ACHN (cell line): ENCODE data around the gene HES1.
A peak's percentile ranks its signal among the peaks of the same experiment; 100 is the strongest.

Experiments used
- DNase-seq: peaks from one replicate; pipeline ENCODE4 v3.0.0-alpha.2; 2015
- in situ Hi-C: cut with HindIII; loops from 2 replicates; pipeline ENCODE4 v1.10.0; 2017; ENCODE audit warnings: low sequenced_read_pairs, low pct_ligation_motif_present, low pct_unique_long_range_greater_than_20kb

The HES1 gene

DNA sequence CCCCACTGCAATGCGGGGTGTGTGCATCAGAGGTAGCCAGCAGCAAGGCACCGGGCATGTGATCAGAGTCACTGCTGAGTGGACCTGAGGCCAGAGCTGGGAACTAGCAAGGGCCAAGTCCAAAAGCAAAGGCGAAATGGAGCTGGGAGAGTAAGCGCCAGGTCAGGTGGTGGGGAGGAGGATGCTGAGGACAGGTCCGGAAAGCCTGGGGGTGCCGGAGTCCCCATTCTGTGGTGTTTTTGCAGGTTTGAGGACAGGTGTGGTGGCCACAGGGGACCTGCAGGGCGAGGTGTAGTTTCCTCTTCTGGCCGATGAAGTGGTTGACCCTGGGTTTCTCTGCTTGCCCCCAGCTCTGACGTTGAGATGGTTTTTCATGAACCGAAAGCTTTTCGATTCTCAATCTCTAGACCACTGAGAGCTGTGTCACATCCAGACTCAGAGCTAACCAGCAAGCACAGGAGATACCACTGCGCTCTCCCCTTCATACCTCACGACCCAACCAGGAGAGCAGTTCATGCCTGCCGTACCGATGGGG lies 35.0 kb upstream of the HES1 start:
- in situ Hi-C loops, result no loop called here
- no peak for DNase-seq

DNA sequence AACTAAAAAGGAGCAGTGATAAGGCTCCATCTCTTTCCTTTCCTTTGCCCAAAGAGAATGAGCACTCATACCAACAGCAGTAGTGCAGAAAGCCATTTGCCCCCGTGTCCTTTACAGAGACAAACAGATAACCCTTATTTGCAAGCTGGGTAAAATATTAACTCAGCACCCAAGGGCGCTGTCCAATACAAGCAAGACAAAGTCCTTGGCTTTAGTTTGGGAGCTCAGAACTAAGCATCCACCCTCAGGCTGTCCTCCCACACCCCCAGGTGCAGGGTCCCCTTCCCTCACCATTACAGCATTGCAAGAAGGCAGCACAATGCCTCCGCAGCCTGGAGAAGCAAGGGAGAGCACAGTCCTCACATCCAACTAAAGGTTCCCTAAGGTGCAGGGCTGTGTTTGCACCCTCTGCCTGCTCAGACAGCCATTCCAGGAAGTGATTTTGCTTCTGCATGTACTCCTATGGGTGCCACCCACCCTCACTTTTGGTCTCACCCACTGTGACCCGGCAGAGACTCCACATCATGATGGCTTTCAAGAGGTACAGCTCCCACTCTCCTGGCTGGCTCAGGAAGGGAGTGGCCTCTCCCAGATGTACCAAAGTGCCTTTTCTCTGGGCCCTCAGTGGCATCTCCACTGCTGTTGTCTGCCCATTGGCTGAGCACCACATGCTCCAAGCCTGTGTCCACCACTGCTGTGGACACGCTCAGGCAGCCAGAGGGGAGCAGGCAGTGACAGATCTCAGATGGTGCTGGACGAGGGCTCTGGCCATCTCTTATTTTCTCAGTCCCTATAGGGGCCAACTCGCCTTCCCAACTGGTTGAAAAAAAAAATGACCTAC lies 34.1 kb upstream of the HES1 start:
- in situ Hi-C loops, result no loop called here
- DNase-seq, result no peak

DNA sequence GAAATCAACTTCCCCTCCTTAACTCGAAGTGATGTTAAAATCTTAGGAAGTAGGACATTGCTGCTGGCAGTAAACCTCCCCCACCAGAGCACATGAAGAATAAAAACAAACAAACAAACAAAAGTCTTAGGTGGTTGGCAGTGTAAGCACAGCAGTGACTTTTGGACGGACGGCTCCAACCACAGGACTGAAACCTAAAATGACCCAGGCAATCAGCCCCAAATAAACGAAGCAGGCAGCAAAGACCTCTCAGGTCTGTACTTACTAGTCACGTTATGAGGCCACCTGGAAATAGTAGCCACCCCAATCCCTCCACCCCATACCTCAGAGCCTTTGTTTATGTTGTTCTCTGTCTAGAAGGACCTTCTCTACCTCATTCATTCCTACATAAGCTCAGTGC lies 33.5 kb upstream of the HES1 start:
- no peak for DNase-seq
- in situ Hi-C loops, result no loop called here

- in situ Hi-C loops, result no loop called here
- DNase-seq, result no peak
Observed at GRCh38 chr3:194103505-194103904, 32.4 kb upstream of the HES1 start.

DNA sequence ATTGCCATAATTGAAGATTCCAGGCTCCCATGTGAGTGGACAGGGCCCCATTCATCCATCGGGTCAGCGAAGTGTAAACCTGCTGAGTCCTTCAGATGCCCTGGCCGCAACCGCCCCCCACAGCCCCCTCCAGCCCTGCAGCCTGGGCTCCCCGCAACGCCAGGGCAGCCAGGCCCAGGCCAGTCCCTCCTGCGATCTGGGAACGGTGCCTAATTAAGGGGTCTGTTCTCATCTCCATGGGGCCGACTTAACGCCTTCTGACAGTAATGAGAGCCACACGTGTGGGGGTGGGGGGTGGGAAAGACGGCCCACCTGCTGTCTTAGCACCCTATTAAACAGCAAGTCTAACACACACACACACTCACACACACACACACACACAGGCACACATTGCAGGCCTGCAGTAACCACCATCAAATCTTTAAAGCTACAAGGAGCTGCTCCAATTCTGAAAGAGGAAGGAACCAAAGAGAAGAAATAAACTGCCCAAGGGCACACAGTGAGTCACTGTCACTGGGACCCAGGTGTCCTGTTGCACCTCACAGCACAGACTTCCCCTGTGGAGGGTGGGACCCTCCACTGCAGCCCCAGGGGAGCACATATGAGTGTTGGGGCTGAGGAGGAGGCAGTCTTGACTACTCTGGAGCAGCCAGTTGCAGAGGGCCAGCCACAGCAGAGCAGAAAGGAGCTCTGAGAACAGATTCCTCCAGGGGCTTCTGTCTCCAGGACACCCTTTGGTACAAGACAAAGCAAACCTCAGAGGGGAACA lies 31.8 kb upstream of the HES1 start:
- DNase-seq, result no peak
- in situ Hi-C loops, result no loop called here

GRCh38 chr3:194105292-194105691 lies 30.7 kb upstream of the HES1 start:
- in situ Hi-C loops, result no loop called here
- no peak for DNase-seq

DNA sequence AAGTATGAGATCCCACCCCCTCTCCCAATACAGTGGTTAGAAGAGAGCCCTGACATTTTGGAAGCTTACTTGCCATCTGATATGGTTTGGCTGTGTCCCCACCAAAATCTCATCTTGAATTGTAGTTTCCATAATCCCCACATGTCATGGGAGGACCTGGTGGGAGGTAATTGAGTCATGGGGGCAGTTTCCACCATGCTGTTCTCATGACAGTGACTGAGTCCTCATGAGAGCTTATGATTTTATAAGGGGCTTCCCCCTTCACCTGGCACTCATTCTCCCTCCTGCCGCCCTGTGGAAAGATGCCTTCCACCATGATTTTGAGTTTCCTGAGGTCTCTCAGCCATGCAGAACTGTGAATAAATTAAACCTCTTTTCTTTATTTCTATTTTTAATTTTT lies 28.8 kb upstream of the HES1 start:
- no peak for DNase-seq
- in situ Hi-C loops, result no loop called here

DNA sequence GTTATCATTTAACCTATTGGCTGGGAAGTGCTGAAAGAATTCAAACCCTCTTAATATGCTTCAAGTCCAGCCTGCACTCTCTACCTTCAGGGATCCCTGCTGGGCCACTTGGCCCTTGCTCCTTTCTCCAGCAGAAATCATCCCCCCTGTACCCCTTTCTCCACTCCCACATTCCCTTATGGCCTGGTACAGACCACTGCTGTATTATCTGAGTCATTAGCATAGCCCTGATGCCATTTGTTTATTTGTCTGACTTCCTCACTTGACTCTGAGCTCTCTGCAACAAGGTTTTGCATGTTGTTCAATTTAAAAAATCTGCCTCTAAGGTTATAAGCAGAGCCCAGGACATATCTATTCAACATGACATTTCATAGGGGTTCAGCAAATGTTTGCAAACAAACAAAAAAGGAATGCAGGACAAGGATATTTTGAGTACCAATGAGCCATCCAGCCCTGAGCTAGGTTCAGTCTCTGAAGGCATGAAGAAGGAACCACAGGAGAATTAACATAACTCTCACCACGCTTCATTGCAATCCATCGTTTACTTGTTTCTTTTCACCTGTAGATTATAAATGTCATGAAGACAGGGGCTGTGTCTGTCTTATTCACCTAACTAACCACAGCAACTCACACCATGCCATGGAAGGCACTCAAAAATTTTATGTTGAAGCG lies 26.6 kb upstream of the HES1 start:
- no peak for DNase-seq
- in situ Hi-C loops, result no loop called here

- in situ Hi-C loops, result no loop called here
- DNase-seq, result no peak
Observed at GRCh38 chr3:194110483-194110882, 25.5 kb upstream of the HES1 start.

GRCh38 chr3:194111336-194111735 lies 24.6 kb upstream of the HES1 start:
- in situ Hi-C loops, result no loop called here
- DNase-seq, result no peak

- DNase-seq, result peak; percentile 64
- in situ Hi-C loops, result no loop called here
Observed at GRCh38 chr3:194112120-194113106, 23.5 kb upstream of the HES1 start.

DNA sequence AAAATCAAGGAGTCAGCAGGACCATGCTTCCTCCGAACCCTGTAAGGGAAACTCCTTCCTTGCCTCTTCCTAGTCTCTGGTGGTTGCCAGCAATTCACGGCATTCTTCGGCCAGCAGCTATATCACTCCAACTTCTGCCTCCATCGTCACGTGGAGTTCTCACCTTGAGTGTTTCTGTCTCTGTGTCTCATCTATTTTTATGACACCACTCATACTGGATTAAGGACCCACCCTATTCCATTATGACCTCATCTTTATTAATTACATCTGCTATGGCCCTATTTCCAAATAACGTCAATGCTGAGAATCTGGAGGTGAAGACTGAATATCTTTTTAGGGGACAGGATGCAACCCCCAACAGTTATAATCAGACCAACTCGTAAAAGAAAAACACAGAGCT lies 21.8 kb upstream of the HES1 start:
- no peak for DNase-seq
- in situ Hi-C loops, result no loop called here

- no peak for DNase-seq
Observed at GRCh38 chr3:194117104-194117845, 18.7 kb upstream of the HES1 start.

DNA sequence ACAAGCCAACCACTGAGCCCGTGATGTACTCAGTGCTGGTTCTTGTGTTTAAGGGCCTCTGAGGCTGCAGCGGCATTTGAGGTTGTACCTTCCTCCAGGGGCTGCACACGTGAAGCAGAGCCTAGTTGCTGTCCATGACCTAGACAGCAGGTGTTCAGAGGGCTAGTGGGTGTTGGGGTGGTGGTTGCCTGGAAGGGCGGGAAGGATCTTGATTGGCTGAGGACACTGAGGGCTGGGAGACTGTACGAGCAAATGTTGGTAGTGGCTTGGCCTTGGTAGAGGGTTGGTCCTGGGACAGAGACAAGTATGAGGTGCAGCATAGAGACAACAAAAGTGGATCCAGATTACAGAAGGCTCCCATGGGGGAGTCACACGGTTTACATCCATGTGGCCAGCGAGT lies 17.0 kb upstream of the HES1 start:
- DNase-seq, result no peak
- in situ Hi-C loops, result no loop called here

More at GRCh38 chr3:194117104-194117845, 18.7 kb upstream of the HES1 start:
- in situ Hi-C loops, result no loop called here

DNA sequence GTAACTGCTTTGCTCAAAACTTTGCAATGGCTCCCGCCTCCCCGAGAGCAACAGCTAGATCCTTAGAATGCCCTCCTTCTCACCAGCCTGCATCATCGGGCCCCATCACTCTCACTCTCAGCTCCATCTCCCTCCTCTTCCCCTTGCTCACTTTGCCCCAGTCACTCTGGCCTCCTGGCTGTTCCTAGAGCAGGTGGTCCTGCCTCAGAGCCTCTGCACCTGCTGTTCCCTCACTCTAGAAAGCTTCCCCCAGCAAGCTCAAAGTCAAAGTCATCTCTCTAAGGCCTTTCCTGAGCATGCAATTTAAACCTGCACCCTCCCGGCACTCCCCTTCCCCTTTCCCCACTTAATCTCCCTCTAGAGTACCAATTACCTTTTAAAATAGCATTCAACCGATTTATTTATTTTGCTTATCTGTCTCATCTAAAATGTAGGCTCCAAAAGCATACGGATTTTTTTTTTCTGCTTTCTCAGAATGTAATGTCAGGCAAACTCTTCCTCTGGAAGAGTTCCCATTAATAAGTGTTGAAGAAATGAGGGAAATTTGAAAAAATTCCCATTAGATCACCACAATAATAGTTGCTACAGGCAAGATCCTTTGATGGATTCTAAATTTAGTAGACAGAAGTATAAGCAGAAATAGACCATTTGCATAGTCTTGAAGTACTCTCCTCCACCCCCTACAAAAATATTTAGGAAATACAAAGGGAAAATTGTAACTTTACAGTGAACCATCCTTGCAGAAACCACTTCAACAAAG lies 15.9 kb upstream of the HES1 start:
- in situ Hi-C loops, result no loop called here
- DNase-seq, result no peak

DNA sequence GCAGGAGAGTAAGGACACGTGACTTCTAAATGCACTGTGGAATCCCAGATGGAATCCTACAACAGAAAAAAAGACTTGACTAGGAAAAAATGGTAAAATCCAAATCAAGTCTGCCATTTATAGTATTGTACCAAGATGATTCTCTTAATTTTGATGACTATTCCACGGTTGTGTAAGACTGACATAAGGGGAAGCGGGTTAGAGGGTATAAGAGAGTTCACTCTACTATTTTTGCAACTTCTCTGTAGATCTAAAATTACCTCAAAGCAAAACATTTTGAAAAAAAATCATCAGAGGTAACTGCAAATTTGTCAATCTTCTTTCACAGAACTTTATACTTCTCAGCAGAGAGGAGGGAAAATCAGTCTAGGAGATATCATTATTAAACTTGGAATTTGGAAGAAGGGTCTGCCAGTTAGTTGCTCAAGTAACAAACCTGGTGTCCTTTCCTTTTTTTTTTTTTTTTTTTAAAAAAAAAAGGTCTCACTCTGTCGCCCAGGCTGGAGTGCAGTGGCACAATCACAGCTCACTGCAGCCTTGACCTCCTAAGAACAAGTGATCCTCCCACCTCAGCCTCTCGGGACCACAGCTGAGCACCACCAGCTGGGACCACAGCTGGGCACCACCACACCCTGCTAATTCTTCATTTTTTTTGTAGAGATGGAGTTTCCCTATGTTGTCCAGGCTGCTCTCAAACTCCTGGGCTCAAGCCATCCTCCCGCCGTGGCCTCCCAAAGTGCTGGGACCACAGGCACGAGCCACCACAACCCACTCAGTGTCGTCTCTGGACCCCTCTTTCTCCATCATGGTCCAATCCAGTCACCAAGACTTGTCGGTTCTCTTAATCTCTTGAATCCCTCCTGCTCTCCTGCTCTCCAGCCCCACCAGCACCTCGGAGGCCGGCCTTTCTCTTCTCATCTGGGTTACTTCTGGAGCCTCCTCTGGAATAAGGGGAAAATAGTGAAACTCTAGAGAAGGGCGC lies 14.9 kb upstream of the HES1 start:
- DNase-seq, result no peak
- in situ Hi-C loops, result no loop called here
